Endodermal cell (in vitro differentiated cells): ENCODE measurements around the gene ZNF668. TPM values are rescaled to one million over a fixed set of nuclear protein-coding genes. Genes with fewer than 3 reads are reported as not detected.

Experiments
- DNase-seq: peaks from one replicate; pipeline ENCODE4 v3.0.0-alpha.2; 2017
- H3K27ac ChIP-seq: 2 replicates; pipeline ENCODE4 v1.5.1; 2013; ENCODE audit warnings: mild to moderate bottlenecking, low read depth, low read length, moderate library complexity
- H3K27me3 ChIP-seq: 2 replicates; pipeline ENCODE4 v1.6.1; 2013; ENCODE audit warnings: mild to moderate bottlenecking, low read length, moderate library complexity; ENCODE audit not compliant: insufficient read depth, control insufficient read depth, poor library complexity, severe bottlenecking
- H3K36me3 ChIP-seq: 2 replicates; pipeline ENCODE4 v1.7.0; 2013; ENCODE audit warnings: mild to moderate bottlenecking, low read length, moderate library complexity; ENCODE audit not compliant: control insufficient read depth, insufficient read depth
- H3K4me1 ChIP-seq: one replicate; pipeline ENCODE4 v1.7.0; 2013; ENCODE audit warnings: low read length; ENCODE audit not compliant: control insufficient read depth, insufficient read depth
- H3K4me3 ChIP-seq: 2 replicates; pipeline ENCODE4 v1.5.1; 2013; ENCODE audit warnings: mild to moderate bottlenecking, low read length, moderate library complexity
- H3K9ac ChIP-seq: 2 replicates; pipeline ENCODE4 v1.6.1; 2013; ENCODE audit warnings: mild to moderate bottlenecking, low read length, moderate library complexity; ENCODE audit not compliant: poor library complexity, severe bottlenecking; ENCODE audit errors: extremely low read depth
- H3K9me3 ChIP-seq: 2 replicates; pipeline ENCODE4 v1.6.1; 2013; ENCODE audit warnings: mild to moderate bottlenecking, low read length, moderate library complexity; ENCODE audit not compliant: control insufficient read depth
- H3K27ac Mint-ChIP-seq: 2 replicates; pipeline ENCODE4 v1.8.0; 2020; ENCODE audit warnings: mixed read lengths
- H3K27me3 Mint-ChIP-seq: 2 replicates; pipeline ENCODE4 v1.8.0; 2021; ENCODE audit warnings: mild to moderate bottlenecking, mixed read lengths; ENCODE audit not compliant: insufficient read depth
- H3K36me3 Mint-ChIP-seq: 2 replicates; pipeline ENCODE4 v1.8.0; 2020; ENCODE audit warnings: low read depth, mixed read lengths
- H3K4me1 Mint-ChIP-seq: 2 replicates; pipeline ENCODE4 v1.8.0; 2020; ENCODE audit warnings: mixed read lengths
- H3K4me3 Mint-ChIP-seq: 2 replicates; pipeline ENCODE4 v1.8.0; 2020; ENCODE audit warnings: mild to moderate bottlenecking, moderate library complexity, mixed read lengths
- H3K9me3 Mint-ChIP-seq: 2 replicates; pipeline ENCODE4 v1.8.0; 2020; ENCODE audit warnings: mild to moderate bottlenecking, mixed read lengths
- WGBS, 2 experiments: methylation state at CpG; one replicate each; pipeline versions ENCODE4 v1.1.5 to v1.1.7; 2013; ENCODE audit warnings: missing lambda C conversion rate in 2 of 2, mixed read lengths in 1 of 2; ENCODE audit not compliant: insufficient coverage in 1 of 2, insufficient read length in 1 of 2; 5-methylcytosine and 5-hydroxymethylcytosine counted together
- total RNA-seq, 2 donors: library from RNA; stranded (reverse); fragmentation: NEBNext Ultra II Directional in 1 of 2; extraction: Animal tissue kit (Norgen Biotek cat#: 25700) in 1 of 2; gene quantifications; 2 replicates in 1 of 2; 3 replicates in 1 of 2; pipeline ENCODE4 v1.2.1, GENCODE V29; 2021
- TF ChIP-seq, protein P1 (sequence below): fragments of 200-600 bp; sonication (generic); conservative IDR thresholded peaks from 2 replicates; pipeline ENCODE4 v1.5.0; 2021; ENCODE audit warnings: antibody characterized with exemption, mild to moderate bottlenecking

Gene ZNF668
- total RNA-seq, 2 donors from 2014 or later: 11.2 to 12.6 TPM

- H3K4me1 ChIP-seq: no peaks in the 10 kb centered on the region
- no peak overlapping the region for H3K4me3 Mint-ChIP-seq
Observed at GRCh38 chr16:31086629-31086906, 12.5 kb upstream of the ZNF668 start.

DNA sequence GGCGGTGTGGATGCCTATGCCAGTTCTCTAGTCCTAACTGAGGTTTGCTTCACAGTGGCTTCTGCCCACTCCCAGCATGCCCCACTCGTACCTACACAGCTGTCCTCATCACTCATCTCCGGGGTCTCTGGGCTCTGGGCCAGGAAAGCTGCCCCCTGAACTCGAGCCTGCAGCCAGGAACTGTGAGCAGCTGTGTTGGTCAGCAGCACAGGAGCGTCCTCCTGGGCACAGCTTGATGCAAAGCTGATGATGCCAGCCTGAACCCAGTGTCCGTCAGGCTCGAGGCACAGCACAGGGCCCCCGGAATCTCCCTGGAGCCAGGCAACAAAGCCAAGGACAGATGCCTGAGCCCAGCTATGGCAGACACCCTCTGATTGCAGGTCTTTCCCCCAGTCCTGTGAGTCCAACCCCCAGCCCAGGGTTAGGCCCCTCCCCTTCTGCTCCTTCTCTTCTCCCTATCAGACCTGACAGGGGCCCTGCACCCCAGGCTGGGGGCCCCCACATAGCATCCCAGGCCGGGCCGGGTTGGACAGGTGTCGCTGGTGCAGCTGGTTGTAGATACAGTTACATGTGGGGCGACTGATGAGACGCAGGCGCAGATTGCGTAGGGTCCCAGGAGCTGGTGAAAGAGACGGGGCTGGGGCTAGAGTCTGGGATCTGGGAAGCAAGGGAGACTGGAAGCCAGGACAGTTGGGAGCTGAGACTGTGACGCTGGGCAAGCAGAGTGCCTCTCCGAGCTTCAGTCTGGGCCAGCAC lies 12.0 kb upstream of the ZNF668 start:
- no peak overlapping the region for H3K27ac ChIP-seq
- TF ChIP-seq, protein P1, sequence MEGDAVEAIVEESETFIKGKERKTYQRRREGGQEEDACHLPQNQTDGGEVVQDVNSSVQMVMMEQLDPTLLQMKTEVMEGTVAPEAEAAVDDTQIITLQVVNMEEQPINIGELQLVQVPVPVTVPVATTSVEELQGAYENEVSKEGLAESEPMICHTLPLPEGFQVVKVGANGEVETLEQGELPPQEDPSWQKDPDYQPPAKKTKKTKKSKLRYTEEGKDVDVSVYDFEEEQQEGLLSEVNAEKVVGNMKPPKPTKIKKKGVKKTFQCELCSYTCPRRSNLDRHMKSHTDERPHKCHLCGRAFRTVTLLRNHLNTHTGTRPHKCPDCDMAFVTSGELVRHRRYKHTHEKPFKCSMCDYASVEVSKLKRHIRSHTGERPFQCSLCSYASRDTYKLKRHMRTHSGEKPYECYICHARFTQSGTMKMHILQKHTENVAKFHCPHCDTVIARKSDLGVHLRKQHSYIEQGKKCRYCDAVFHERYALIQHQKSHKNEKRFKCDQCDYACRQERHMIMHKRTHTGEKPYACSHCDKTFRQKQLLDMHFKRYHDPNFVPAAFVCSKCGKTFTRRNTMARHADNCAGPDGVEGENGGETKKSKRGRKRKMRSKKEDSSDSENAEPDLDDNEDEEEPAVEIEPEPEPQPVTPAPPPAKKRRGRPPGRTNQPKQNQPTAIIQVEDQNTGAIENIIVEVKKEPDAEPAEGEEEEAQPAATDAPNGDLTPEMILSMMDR: no peak
- no peaks in the 10 kb centered on the region for H3K9me3 ChIP-seq
- H3K4me1 ChIP-seq: no peaks in the 10 kb centered on the region
- Mint-ChIP-seq H3K27ac (peak overlapping the region; percentile 60), H3K4me3 (no peak overlapping the region), H3K27me3 (no peaks in the 10 kb centered on the region), H3K9me3 (no peaks in the 10 kb centered on the region), H3K4me1 (no peaks in the 10 kb centered on the region), H3K36me3 (peaks cover 19% of the 10 kb centered on the region)
- peaks cover 18% of the 10 kb centered on the region for H3K36me3 ChIP-seq
- H3K4me3 ChIP-seq: no peak overlapping the region
- no peaks in the 10 kb centered on the region for H3K27me3 ChIP-seq
- no peak for DNase-seq
- 89 to 94% methylated on average over 9 to 18 of the region's 18 CpGs for WGBS, 2 experiments
- no peak overlapping the region for H3K9ac ChIP-seq

More at GRCh38 chr16:31086629-31086906, 12.5 kb upstream of the ZNF668 start:
- peaks cover 22% of the 10 kb centered on the region for H3K36me3 Mint-ChIP-seq
- H3K4me1 Mint-ChIP-seq: no peaks in the 10 kb centered on the region
- H3K27me3 Mint-ChIP-seq: no peaks in the 10 kb centered on the region
- no peak overlapping the region for H3K27ac Mint-ChIP-seq
- no peak for DNase-seq
- WGBS, 2 experiments: 87 to 93% methylated on average over 3 to 6 of the region's 6 CpGs
- H3K36me3 ChIP-seq: peaks cover 23% of the 10 kb centered on the region
- no peak overlapping the region for H3K9ac ChIP-seq
- H3K9me3 ChIP-seq: no peaks in the 10 kb centered on the region
- H3K4me3 ChIP-seq: no peak overlapping the region
- no peaks in the 10 kb centered on the region for H3K9me3 Mint-ChIP-seq
- TF ChIP-seq, protein P1: no peak
- no peaks in the 10 kb centered on the region for H3K27me3 ChIP-seq
- no peak overlapping the region for H3K27ac ChIP-seq

GRCh38 chr16:31085411-31085810 lies 11.4 kb upstream of the ZNF668 start:
- Mint-ChIP-seq H3K4me1 (no peaks in the 10 kb centered on the region), H3K9me3 (no peaks in the 10 kb centered on the region), H3K36me3 (peaks cover 19% of the 10 kb centered on the region), H3K4me3 (no peak overlapping the region), H3K27ac (no peak overlapping the region), H3K27me3 (no peaks in the 10 kb centered on the region)
- TF ChIP-seq, protein P1: no peak
- DNase-seq: no peak
- 92 to 94% methylated on average over 8 of the region's 8 CpGs for WGBS, 2 experiments
- Histone ChIP-seq H3K4me3 (no peak overlapping the region), H3K36me3 (peaks cover 18% of the 10 kb centered on the region), H3K27me3 (no peaks in the 10 kb centered on the region), H3K27ac (no peak overlapping the region), H3K4me1 (no peaks in the 10 kb centered on the region), H3K9ac (no peak overlapping the region), H3K9me3 (no peaks in the 10 kb centered on the region)
